ENCODE results near the gene CRB1.

The CRB1 gene

GRCh38 chr1:197304638-197305200 is 36.7 kb downstream of the CRB1 start:
- DNase-seq = no peak

GRCh38 chr1:197305925-197306324 is 37.9 kb downstream of the CRB1 start:
- DNase-seq = no peak

- DNase-seq = no peak
Observed at GRCh38 chr1:197306381-197307062, 38.5 kb downstream of the CRB1 start.

GRCh38 chr1:197307136-197307535 is 39.1 kb downstream of the CRB1 start:
- no peak for DNase-seq

GRCh38 chr1:197307551-197307950 is 39.5 kb downstream of the CRB1 start:
- DNase-seq = no peak

- DNase-seq = no peak
Observed at GRCh38 chr1:197311081-197311480, 43.0 kb downstream of the CRB1 start.

GRCh38 chr1:197312163-197312562 is 44.1 kb downstream of the CRB1 start:
- no peak for DNase-seq

- DNase-seq = no peak
Observed at GRCh38 chr1:197313713-197314112, 45.7 kb downstream of the CRB1 start.

GRCh38 chr1:197314682-197315081 is 46.6 kb downstream of the CRB1 start:
- DNase-seq = no peak

- DNase-seq = no peak
Observed at GRCh38 chr1:197319631-197320030, 51.6 kb downstream of the CRB1 start.

- DNase-seq = no peak
Observed at GRCh38 chr1:197320991-197321531, 53.0 kb downstream of the CRB1 start.

GRCh38 chr1:197321811-197322210 is 53.8 kb downstream of the CRB1 start:
- no peak for DNase-seq

- no peak for DNase-seq
Observed at GRCh38 chr1:197327776-197328364, 59.8 kb downstream of the CRB1 start.

GRCh38 chr1:197330213-197330612 is 62.2 kb downstream of the CRB1 start:
- no peak for DNase-seq

GRCh38 chr1:197331565-197331964 is 63.5 kb downstream of the CRB1 start:
- DNase-seq = no peak

- no peak for DNase-seq
Observed at GRCh38 chr1:197333041-197333440, 65.0 kb downstream of the CRB1 start.

- DNase-seq = no peak
Observed at GRCh38 chr1:197336571-197336970, 68.5 kb downstream of the CRB1 start.

- DNase-seq = no peak
Observed at GRCh38 chr1:197339106-197340060, 71.3 kb downstream of the CRB1 start.

- DNase-seq = no peak
Observed at GRCh38 chr1:197341626-197342025, 73.6 kb downstream of the CRB1 start.

- no peak for DNase-seq
Observed at GRCh38 chr1:197342044-197342565, 74.1 kb downstream of the CRB1 start.

GRCh38 chr1:197342669-197343068 is 74.6 kb downstream of the CRB1 start:
- no peak for DNase-seq

GRCh38 chr1:197343663-197344273 is 75.7 kb downstream of the CRB1 start:
- no peak for DNase-seq
